ENCODE measurements around the gene TULP3.
A peak's percentile ranks its signal among the peaks of the same experiment; 100 is the strongest.
"Not testable (repeated sequence)": the region's sequence is repeated elsewhere in the genome, so short reads cannot be mapped to it uniquely, and the experiment has no call there.

TULP3 gene

GRCh38 chr12:2890388-2891239 lies at the start of gene TULP3:
TSS of gene TULP3 (plus strand) at chr12:2890891. CDS start at chr12:2890948, 57 bp downstream.
- DNase-seq, result peak; percentile 81 to 96

- DNase-seq, result no peak
These were observed 49.5 kb upstream of the TULP3 start for GRCh38 chr12:2841056-2841650.

GRCh38 chr12:2842948-2843347 lies 47.7 kb upstream of the TULP3 start:
- DNase-seq, result no peak

DNA sequence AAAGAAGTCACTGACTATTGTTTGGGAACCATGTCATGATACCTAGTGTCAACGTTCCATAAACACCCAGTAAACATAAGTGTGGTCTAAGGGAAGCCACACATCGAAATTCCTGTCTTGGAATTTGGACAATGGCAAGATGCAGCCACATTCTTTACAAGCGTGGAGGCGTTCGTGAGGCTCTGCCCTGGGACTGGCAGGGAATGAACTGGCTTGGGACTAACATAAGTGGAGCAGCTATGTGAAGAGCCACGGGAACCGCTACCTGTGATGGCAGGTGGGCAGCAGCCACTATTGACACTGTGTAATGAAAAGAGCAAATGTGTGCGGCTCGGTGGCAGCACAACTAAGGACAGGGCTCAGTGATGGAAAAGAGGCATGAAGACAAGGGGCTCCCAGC lies 45.9 kb upstream of the TULP3 start:
- no peak for DNase-seq

DNA sequence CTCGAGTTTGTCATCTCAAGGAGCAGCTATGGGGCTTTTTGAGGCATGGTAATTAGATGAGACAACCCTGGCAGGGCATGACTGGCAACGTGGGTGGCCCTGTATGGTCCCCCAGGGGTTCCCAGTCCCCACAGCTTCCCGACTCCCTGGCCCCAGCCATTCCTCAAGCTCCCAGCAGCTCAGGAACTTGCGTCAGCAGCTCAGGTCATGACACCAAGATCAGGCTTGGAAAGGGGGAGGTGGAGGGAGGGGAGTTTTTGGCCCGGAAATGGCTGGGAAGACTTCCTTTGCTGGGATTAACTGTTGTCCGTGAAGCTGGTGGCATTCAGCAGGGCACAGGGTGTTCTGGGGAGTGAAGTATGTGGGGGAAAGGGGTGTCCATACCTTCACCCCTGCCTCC lies 45.4 kb upstream of the TULP3 start:
- DNase-seq, result no peak

DNA sequence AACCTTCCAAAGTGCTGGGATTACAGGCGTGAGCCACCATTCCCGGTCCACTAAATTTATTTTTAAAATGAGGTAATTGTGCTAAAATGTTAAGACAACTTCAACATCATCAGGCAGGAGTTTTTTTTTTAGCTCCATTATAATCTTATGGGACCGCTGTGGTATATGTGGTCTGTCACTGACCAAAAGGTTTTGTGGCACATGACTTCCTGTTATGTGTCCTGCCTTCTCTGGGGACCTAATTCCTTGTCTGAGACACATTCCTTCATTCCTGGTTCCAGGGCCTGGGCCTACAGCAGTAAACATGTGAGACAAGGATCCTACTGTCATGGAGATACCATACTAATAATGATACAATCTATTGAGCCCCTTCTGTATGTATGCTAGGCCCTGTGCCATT lies 38.8 kb upstream of the TULP3 start:
- DNase-seq, result no peak

DNA sequence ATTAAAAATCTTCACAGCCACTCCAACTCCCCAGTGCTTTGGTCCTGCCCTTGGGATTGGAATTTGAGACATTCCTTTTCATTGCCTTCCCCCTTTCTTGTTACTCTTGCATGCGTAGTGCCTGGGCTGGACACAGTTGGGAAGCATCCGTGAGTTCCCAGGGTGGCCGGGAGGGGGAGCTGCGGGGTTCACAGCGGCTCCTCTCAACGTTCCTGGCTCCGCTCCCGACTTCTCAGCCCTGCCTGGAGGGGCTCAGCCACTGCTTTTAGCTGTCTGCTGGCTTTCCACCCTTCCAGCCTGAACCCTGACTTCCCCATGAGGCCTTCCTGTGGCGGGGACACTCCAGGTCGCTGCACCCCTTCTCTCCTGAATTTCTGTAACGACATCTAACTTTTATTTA lies 37.1 kb upstream of the TULP3 start:
- DNase-seq, result no peak

- no peak for DNase-seq
These were observed 35.8 kb upstream of the TULP3 start for GRCh38 chr12:2854669-2855453.

GRCh38 chr12:2855546-2855945 lies 35.1 kb upstream of the TULP3 start:
- DNase-seq, result no peak

GRCh38 chr12:2856051-2856450 lies 34.6 kb upstream of the TULP3 start:
- no peak for DNase-seq

GRCh38 chr12:2857021-2857431 lies 33.7 kb upstream of the TULP3 start, which contains the start of gene TEX52:
TSS of gene TEX52 (minus strand) at chr12:2857039. CDS start at chr12:2857026, 13 bp downstream.
- DNase-seq, result no peak

DNA sequence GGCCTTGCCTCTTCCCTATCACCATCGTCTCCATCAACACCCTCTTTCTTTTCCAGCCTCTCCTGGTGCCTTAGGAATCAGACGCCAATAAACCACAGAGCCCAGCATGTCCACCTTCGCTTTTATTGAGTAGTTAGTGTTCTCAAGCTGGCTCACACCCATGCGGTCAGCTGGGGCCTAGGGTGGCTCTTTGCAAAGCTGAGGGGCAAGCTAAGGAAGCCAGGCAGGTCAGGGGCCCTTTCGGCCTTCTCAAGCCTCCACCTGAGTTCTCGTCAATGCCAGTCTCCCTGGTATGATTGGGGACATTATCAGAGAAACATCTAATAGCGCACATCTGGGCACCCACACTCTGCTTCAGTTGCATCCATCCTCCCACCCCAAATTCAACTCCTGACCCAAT lies 33.1 kb upstream of the TULP3 start:
- no peak for DNase-seq

DNA sequence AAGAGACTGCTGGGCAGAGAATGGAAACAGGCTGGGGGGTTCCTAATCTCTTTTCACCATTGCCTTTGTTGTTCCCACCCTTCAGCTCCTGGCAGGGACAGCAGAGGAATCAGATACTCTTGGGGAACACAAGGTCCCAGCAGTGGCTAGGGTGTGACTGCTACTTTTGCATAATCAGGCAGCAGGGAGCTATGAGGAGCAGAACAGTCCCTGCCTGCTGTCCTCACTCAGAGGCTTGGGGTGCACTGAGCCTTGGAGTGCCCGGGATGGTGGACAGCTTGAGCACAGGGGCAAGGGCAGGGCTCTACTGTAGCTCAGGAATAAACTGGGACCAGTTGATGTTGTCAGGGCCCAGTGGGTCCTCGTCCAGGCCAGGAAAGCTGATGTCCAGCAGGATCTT lies 32.4 kb upstream of the TULP3 start:
- DNase-seq, result no peak

DNA sequence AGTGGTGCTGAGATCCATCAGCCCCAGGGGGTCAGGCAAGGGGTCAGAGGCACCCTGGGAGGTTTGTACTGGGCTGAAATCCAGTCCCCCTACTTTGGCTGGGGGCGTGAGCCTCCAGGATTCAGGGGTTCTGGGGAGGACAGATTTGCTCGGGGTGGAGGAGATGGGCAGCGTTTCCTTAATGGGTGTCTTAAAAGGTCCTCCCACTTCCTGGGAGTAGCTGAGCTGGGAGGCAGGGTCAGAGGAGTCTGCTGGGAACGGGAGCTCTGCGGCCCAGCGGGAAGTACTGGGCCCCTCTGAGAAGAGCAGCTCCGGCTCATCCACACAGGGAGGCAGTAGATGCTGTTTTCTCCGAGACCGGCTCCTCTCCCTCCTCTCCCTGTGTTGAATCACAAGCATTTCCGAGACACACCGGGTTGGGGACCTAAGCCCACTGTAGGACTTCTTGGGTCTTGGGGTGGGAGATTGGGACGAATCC lies 31.7 kb upstream of the TULP3 start:
- no peak for DNase-seq

- no peak for DNase-seq
These were observed 30.5 kb upstream of the TULP3 start for GRCh38 chr12:2860170-2860569.

DNA sequence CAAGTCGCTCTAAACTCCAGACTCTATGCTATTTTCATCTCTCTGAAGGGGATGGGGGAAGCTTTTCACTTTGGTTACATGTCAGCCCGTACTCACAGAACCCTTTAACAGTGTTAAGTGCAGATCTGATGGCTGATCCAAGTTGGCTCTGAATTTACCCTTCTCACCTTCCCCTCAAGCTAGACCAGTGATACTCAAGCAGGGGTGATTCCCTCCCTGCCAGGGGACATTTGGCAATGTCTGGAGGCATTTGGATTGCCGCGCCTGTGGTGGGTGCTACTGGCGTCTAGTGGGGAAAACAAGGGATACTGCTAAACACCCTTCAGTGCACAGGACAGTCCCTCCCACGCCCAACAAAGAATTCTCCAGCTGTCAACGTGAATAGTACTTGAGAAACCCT lies 27.8 kb upstream of the TULP3 start:
- no peak for DNase-seq

- DNase-seq, result not testable (repeated sequence)
These were observed 27.3 kb upstream of the TULP3 start for GRCh38 chr12:2863402-2863801.

DNA sequence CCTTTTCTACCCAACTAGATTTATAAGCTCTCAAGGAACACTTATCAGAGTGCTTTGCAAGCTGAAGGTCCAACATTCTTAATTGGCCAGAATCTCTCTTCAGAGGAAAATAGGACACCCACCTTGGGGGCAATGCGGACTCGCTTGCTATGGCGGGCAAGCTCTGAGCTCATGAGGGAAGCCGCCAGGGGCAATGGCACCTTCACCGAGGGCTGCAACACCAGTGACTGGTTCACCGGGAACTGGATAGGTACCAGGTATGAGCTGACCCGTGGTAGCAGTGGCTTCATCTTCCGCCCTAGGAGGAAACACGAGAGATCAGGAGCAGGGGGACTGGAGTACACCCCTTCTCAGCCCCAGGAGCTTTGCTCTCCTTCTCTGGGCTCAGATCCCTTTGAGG lies 26.5 kb upstream of the TULP3 start:
- DNase-seq, result no peak

GRCh38 chr12:2868986-2869632 lies 21.6 kb upstream of the TULP3 start:
- not testable (repeated sequence) for DNase-seq

DNA sequence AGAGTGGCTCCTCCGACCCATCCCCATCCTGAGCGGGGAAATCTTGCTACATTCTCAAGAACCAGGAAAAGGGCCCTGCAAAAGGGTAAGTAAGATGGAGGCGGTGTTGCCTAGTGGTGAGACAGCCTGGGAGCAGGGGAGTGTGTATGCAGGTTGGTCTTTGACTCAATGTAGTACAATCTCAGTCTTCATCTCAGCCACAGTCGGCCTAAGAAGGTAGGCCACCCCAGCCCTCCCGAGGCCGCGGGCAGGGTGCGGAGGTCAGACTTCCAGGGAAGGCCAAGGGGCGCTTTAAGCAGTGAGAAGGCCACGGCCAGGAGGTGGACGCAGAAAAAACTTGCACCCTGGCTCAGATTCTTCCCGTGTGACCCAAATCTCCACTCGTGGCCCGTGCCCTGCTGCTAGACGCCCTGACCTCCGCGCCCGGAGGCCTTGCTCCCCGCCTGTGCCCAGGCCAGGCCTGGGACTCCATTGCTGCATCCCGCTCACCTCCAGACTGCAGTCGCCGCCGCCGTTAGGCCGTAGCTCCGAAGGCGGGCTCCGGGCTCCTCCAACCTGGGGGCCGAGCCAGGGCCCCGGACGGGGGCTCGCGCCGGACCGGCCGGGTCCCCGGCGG lies 14.2 kb upstream of the TULP3 start:
- DNase-seq, result no peak

- DNase-seq, result peak; percentile 50 to 65
These were observed 13.4 kb upstream of the TULP3 start, which contains the start of the genes FOXM1 and RHNO1 for GRCh38 chr12:2877047-2877952. TSS of gene FOXM1 (minus strand) at chr12:2877174. CDS start at chr12:2874478, 2,696 bp downstream. TSS of gene RHNO1 (plus strand) at chr12:2877223. CDS start at chr12:2885367, 8,144 bp downstream.
